GM19351 (cell line): ENCODE results near the gene SETD2.
"Not testable (repeated sequence)": the region's sequence is repeated elsewhere in the genome, so short reads cannot be mapped to it uniquely, and the experiment has no call there.

Experiments
- ATAC-seq: cut with Tn5 transposase; IDR thresholded peaks from one replicate; pipeline ENCODE4 v1.9.1; 2021; ENCODE audit warnings: mild to moderate bottlenecking, moderate library complexity; ENCODE audit not compliant: unreplicated experiment

The SETD2 gene

DNA sequence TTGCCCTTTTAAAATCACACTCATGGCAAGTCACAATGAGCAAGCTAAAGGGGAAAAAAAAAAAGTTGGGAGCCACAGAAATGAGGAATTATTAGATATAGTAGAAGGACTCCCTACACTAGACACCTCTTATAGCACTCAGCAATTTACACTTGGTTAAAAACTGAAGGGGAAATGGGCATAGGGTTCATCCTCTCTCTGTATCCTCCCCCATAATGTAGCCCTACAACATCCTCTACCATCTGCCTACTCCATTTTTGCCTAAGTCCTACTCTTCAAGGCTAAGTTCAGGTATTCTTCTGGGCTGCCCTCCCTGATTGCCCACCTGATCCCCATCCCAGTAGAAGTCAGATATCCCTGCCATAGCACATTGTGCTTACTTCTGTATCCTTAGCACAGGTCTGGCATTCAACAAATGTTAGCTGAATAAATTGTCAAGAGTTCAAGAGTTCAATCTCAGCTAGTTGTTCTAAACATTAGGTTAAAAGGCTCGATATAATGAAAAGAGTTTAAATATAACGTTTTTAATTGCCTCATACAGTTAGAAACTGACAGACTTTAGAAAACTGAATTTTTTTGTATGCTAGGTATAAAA, 14.5 kb downstream of the SETD2 start:
- ATAC-seq = no peak

- no peak for ATAC-seq
These were observed 18.6 kb downstream of the SETD2 start for GRCh38 chr3:47145272-47145671.

- no peak for ATAC-seq
These were observed 20.8 kb downstream of the SETD2 start for GRCh38 chr3:47143068-47143467.

- ATAC-seq = not testable (repeated sequence)
These were observed 21.4 kb downstream of the SETD2 start for GRCh38 chr3:47142536-47142935.

- ATAC-seq = peak; percentile 84
These were observed 22.9 kb downstream of the SETD2 start for GRCh38 chr3:47140973-47141461.

DNA sequence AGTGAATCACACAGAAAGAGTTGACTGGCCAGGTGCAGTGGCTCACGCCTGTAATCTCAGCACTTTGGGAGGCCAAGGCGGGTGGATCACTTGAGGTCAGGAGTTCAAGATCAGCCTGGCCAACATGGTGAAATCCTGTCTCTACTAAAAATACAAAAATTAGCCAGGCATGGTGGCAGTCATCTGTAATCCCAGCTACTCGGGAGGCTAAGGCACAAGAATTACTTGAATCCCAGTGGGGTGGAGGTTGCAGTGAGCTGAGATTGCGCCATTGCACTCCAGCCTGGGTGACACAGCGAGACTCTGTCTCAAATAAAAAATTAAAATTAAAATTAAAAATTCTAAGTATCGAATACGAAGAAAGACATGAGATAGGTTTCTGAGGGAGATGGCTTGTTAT, 23.4 kb downstream of the SETD2 start:
- not testable (repeated sequence) for ATAC-seq

- ATAC-seq = no peak
These were observed 29.6 kb downstream of the SETD2 start for GRCh38 chr3:47134311-47134710.

DNA sequence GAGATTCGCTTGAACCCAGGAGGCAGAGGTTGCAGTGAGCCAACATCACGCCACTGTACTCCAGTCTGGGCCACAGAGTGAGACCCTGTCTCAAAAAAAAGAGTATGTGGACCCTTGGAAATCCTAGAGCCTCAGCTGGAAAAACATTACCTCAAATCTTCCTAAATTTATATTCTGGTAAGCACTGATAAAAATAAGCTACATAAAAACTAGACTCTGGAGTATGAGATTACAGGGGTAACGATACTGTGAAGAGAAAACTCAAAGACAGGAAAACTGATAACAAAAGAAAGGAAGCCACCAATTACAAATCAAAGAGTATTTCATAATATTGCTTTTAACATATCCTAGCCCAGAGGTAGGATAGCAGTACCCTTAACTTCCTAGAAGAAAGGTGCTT, 30.3 kb downstream of the SETD2 start:
- ATAC-seq = no peak

DNA sequence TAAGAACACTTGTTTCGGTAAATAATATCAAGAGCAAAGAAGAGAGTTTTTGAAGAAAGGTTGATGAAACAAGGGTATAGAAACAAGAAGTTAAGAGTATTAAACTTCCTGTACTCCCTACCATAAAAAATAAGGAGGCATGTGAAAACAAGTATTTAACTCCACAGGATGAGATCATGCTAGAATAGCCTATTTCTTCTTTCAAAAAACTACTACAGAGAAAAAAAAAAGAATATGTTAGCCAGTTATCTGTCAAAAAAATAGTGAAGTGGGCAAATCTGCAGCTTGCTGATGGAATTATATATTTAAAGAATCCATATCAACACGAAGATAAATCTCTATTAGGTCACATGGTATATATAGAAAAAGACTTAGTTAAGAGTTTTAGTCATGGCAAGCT, 33.4 kb downstream of the SETD2 start:
- ATAC-seq = no peak

GRCh38 chr3:47128137-47128536, 35.8 kb downstream of the SETD2 start:
- no peak for ATAC-seq

DNA sequence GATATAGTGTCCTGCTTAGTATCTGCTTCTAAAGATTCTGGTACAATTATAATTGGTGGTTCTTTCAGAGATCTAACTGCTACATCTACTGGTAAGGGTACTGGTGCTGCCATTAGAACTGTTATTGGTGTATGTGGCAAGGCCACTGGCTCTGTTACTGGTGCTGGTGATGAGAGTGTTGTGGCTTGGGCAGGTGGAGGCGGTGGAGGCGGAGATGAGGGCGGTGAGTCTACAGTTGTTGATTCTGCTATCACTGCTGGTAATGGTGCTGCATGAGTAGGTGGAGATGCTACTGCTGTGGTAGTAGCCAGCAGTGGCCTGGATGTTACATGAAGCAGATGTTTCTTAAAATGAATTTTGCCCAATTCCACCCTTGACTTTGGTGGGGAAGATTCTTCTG, 40.1 kb downstream of the SETD2 start:
- no peak for ATAC-seq

DNA sequence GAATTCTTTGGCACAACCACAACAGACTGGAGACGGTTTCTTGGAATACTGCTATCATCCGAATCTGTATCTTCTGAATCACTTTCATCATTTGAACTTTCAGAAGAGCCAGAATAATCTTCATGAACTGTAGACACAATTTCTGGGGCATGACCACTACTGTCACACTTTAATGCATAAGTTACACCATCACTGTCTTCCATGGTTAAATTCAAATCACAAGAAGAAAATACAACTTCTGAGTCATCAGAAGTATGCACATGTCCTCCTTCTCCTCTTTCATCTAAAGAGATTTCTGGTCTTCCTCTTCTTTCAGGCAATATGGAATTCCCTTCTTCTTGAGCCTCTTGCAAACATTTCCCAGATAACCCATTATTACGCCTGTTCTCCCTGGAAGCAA, 42.5 kb downstream of the SETD2 start:
- no peak for ATAC-seq

- no peak for ATAC-seq
These were observed 43.8 kb downstream of the SETD2 start for GRCh38 chr3:47120138-47120537.

- not testable (repeated sequence) for ATAC-seq
These were observed 44.5 kb downstream of the SETD2 start for GRCh38 chr3:47119387-47119786.

DNA sequence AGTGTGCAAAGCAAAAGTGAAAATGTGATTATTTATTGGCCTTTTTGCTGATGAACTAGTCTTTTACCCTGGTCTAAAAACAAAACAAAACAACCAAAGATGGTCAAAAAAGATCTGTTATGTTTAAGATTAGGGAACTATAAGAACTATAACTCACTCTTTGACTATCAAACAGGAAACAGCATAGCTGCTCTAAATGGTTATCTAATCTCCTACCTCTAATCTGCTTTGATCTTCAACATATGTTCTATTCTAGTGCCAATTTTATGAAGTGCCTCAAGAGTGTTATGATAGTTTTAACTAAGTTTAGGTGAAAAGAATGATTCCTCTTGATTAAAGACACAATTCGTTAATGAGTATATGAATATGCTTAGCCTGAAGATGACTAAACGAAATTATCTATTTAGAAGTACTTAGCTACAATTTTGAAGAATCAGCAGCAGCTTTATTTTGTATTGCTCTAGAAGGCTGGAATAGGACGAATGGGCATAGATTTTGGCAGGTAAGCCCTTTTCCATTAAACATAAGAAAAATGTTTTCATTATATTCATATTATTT, 46.0 kb downstream of the SETD2 start:
- no peak for ATAC-seq

DNA sequence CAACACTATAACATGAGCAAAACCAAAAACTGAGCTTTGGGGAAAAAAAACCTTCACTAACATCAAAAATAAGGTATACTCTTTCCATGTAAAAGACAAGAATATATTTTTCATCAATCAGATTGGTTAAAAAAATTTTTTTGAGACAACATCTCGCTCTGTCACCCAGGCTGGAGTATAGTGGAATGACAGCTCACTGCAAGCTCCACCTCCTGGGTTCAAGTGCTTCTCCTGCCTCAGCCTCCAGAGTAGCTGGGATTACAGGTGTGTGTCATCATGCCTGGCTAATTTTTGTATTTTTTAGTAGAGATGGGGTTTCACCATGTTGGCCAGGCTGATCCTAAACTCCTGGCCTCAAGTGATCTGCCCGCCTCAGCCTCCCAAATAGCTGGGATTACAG, 48.4 kb downstream of the SETD2 start:
- ATAC-seq = not testable (repeated sequence)

- no peak for ATAC-seq
These were observed 50.1 kb downstream of the SETD2 start for GRCh38 chr3:47113669-47114365.

DNA sequence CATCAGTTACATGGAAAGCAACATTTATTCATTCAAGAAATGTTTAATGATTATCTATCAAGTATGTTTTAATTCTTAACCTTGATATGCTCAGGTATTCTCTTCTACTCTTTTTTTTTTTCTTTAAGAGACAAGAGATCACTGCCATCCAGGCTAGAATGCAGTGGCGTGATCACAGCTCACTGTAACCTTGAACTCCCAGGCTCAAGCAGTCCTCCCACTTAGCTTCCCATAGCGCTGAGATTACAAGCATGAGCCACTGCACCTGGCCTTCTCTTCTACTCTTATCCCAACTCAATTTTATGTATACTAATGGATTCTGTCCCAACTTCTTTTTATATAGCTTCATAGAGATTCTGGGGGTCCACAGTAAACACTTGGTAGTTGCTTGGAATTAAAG, 50.9 kb downstream of the SETD2 start:
- no peak for ATAC-seq

DNA sequence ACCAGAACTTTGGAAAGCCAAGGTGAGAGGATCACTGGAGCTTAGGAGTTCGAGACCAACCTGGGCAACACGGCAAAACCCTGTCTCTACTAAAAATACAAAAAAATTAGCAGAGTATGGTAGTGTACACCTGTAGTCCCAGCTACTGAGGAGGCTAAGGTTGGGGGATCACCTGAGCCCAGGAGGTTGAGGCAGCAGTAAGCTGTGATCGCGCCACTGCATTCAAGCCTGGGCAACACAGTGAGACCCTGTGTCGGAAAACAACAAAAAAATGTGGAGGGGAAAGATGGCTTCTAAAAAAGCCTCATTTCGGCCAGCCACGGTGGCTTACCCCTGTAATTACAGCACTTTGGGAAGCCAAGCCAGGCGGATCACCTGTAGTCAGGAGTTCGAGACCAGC, 54.5 kb downstream of the SETD2 start:
- no peak for ATAC-seq

- no peak for ATAC-seq
These were observed 55.4 kb downstream of the SETD2 start for GRCh38 chr3:47108546-47108945.

- ATAC-seq = no peak
These were observed 59.7 kb downstream of the SETD2 start for GRCh38 chr3:47104259-47104658.

GRCh38 chr3:47103619-47104018, 60.3 kb downstream of the SETD2 start:
- ATAC-seq = no peak
